H1 (cell line): Measurements from ENCODE around the gene BIN2. TPM values are rescaled to one million over a fixed set of nuclear protein-coding genes. Genes with fewer than 3 reads are reported as not detected.

Source experiments
- CTCF ChIA-PET: fragments of 300-600 bp; sonication (Branson Sonifier 250); formaldehyde crosslinking; loops from one replicate; lab custom pipeline; 2021; ENCODE audit not compliant: partially characterized antibody; lab: Charles Lee
- POLR2A ChIA-PET: fragments of 300-600 bp; sonication (Branson Sonifier 250); formaldehyde crosslinking; loops from one replicate; lab custom pipeline; 2021; ENCODE audit warnings: inconsistent platforms; ENCODE audit not compliant: partially characterized antibody; lab: Charles Lee
- DNase-seq, 2 experiments: peaks; one replicate each; pipeline versions ENCODE4 v3.0.0 to v3.0.0-alpha.2; 2010 to 2022; ENCODE audit warnings: low spot score in 2 of 2, low read depth in 1 of 2, mixed read lengths in 1 of 2
- FAIRE-seq: peaks from 2 replicates; lab custom pipeline; 2011; peaks lifted over from hg19 to GRCh38; lab: Jason Lieb, UNC
- H2AFZ ChIP-seq: 2 replicates; pipeline ENCODE4 v1.8.1; 2012; ENCODE audit warnings: low read length, inconsistent platforms
- H2AK5ac ChIP-seq: 2 replicates; pipeline ENCODE4 v1.6.1; 2013; ENCODE audit warnings: low read depth, low read length
- H2BK120ac ChIP-seq: replicated peaks from 2 replicates; pipeline ENCODE3; 2013; ENCODE audit warnings: low read depth, low read length, inconsistent platforms
- H2BK12ac ChIP-seq: 2 replicates; pipeline ENCODE4 v1.6.1; 2013; ENCODE audit warnings: low read depth, low read length
- H2BK15ac ChIP-seq: 2 replicates; pipeline ENCODE4 v1.6.1; 2013; ENCODE audit warnings: low read length
- H2BK20ac ChIP-seq: 2 replicates; pipeline ENCODE4 v1.6.1; 2013; ENCODE audit warnings: low read length
- H2BK5ac ChIP-seq: 2 replicates; pipeline ENCODE4 v1.6.1; 2013; ENCODE audit warnings: low read depth, low read length
- H3K14ac ChIP-seq: 2 replicates; pipeline ENCODE4 v1.6.1; 2013; ENCODE audit warnings: inconsistent platforms; ENCODE audit not compliant: insufficient read length
- H3K18ac ChIP-seq: 2 replicates; pipeline ENCODE4 v1.6.1; 2013; ENCODE audit warnings: low read length; ENCODE audit errors: extremely low read depth
- H3K23ac ChIP-seq: 2 replicates; pipeline ENCODE4 v1.6.1; 2013; ENCODE audit warnings: inconsistent platforms; ENCODE audit not compliant: insufficient read length
- H3K23me2 ChIP-seq: 2 replicates; pipeline ENCODE4 v1.6.1; 2013; ENCODE audit warnings: low read depth, low read length
- H3K27ac ChIP-seq: 2 replicates; pipeline ENCODE4 v1.6.1; 2011; ENCODE audit warnings: low read depth, low read length, inconsistent platforms
- H3K27me3 ChIP-seq, 4 experiments: replicated peaks in 1 of 4; 1 replicate in 1 of 4; 2 replicates in 3 of 4; pipeline versions ENCODE4 v1.6.1 to v1.8.1; 2011 to 2013; ENCODE audit warnings: low read length in 3 of 4, mild to moderate bottlenecking in 3 of 4, inconsistent platforms in 2 of 4, mixed read lengths in 2 of 4, moderate library complexity in 1 of 4; ENCODE audit not compliant: control insufficient read depth in 3 of 4, insufficient read depth in 3 of 4; ENCODE audit errors: extremely low read depth in 1 of 4
- H3K36me3 ChIP-seq, 4 experiments: 2 replicates each; pipeline versions ENCODE4 v1.6.1 to v1.8.1; 2011 to 2013; ENCODE audit warnings: mild to moderate bottlenecking in 4 of 4, low read length in 3 of 4, moderate library complexity in 2 of 4, control low read depth in 1 of 4, inconsistent platforms in 1 of 4; ENCODE audit not compliant: insufficient read depth in 4 of 4, control insufficient read depth in 2 of 4
- H3K4ac ChIP-seq: replicated peaks from 2 replicates; pipeline ENCODE3; 2013; ENCODE audit warnings: low read length, low read depth, mixed read lengths, inconsistent platforms; ENCODE audit not compliant: insufficient read length
- H3K4me1 ChIP-seq, 4 experiments: replicated peaks in 1 of 4; 1 replicate in 1 of 4; 2 replicates in 3 of 4; pipeline versions ENCODE4 v1.6.1 to v1.8.1; 2011 to 2013; ENCODE audit warnings: low read length in 3 of 4, inconsistent platforms in 2 of 4, mixed read lengths in 1 of 4; ENCODE audit not compliant: insufficient read depth in 4 of 4, control insufficient read depth in 3 of 4
- H3K4me2 ChIP-seq, 2 experiments: 2 replicates each; pipeline versions ENCODE4 v1.6.1 to v1.8.1; 2011 to 2013; ENCODE audit warnings: low read depth in 2 of 2, low read length in 2 of 2, control low read depth in 1 of 2, inconsistent platforms in 1 of 2, mild to moderate bottlenecking in 1 of 2; ENCODE audit not compliant: insufficient read depth in 1 of 2
- H3K4me3 ChIP-seq, 4 experiments: fragments of 200-600, 300-600 bp in 1 of 4; sonication (generic), shearing (Covaris generic), sonication (Bioruptor Twin) in 1 of 4; 2 replicates each; pipeline versions ENCODE4 v1.5.1 to v1.8.1; 2011 to 2016; ENCODE audit warnings: low read length in 4 of 4, low read depth in 3 of 4, control low read depth in 2 of 4, inconsistent platforms in 2 of 4, mild to moderate bottlenecking in 2 of 4, mixed read lengths in 1 of 4, moderate library complexity in 1 of 4; ENCODE audit not compliant: insufficient read depth in 2 of 4; ENCODE audit errors: extremely low read depth in 1 of 4
- H3K56ac ChIP-seq: replicated peaks from 2 replicates; pipeline ENCODE3; 2013; ENCODE audit warnings: low read depth, mild to moderate bottlenecking, mixed read lengths, low read length, inconsistent platforms; ENCODE audit not compliant: insufficient read length
- H3K79me1 ChIP-seq: 2 replicates; pipeline ENCODE4 v1.6.1; 2013; ENCODE audit warnings: low read depth, low read length, control low read depth
- H3K79me2 ChIP-seq, 2 experiments: 2 replicates each; pipeline versions ENCODE4 v1.6.1 to v1.8.1; 2012 to 2013; ENCODE audit warnings: low read length in 2 of 2, mild to moderate bottlenecking in 2 of 2, inconsistent platforms in 1 of 2; ENCODE audit not compliant: insufficient read depth in 2 of 2, control insufficient read depth in 1 of 2
- H3K9ac ChIP-seq, 4 experiments: replicated peaks in 1 of 4; 1 replicate in 1 of 4; 2 replicates in 3 of 4; pipeline versions ENCODE4 v1.6.1 to v1.8.1; 2011 to 2013; ENCODE audit warnings: low read depth in 3 of 4, low read length in 3 of 4, control low read depth in 2 of 4, mild to moderate bottlenecking in 2 of 4, moderate library complexity in 2 of 4, inconsistent platforms in 1 of 4; ENCODE audit errors: extremely low read depth in 1 of 4
- H3K9me3 ChIP-seq, 2 experiments: 2 replicates each; pipeline versions ENCODE4 v1.6.1 to v1.8.1; 2012 to 2013; ENCODE audit warnings: mild to moderate bottlenecking in 2 of 2, moderate library complexity in 2 of 2, control low read depth in 1 of 2, inconsistent platforms in 1 of 2, low read depth in 1 of 2, low read length in 1 of 2, mixed read lengths in 1 of 2; ENCODE audit not compliant: insufficient read depth in 2 of 2
- H4K20me1 ChIP-seq, 2 experiments: replicated peaks in 1 of 2; 2 replicates each; pipeline versions ENCODE3 to v1.8.1; 2011 to 2013; ENCODE audit warnings: inconsistent platforms in 2 of 2, low read length in 2 of 2, mild to moderate bottlenecking in 1 of 2; ENCODE audit not compliant: insufficient read depth in 2 of 2, control insufficient read depth in 1 of 2
- H4K5ac ChIP-seq: 2 replicates; pipeline ENCODE4 v1.6.1; 2013; ENCODE audit warnings: low read length, low read depth, mixed read lengths, inconsistent platforms; ENCODE audit not compliant: insufficient read length
- H4K8ac ChIP-seq: 2 replicates; pipeline ENCODE4 v1.8.0; 2013; ENCODE audit warnings: mild to moderate bottlenecking, moderate library complexity, low read length, inconsistent platforms; ENCODE audit not compliant: insufficient read depth; ENCODE audit errors: extremely low read depth
- H4K91ac ChIP-seq: replicated peaks from 2 replicates; pipeline ENCODE3; 2013; ENCODE audit warnings: low read length, mixed read lengths, inconsistent platforms; ENCODE audit not compliant: insufficient read length
- CHD2 ChIP-seq: IDR thresholded peaks from 2 replicates; pipeline ENCODE4 v1.6.1; 2012; ENCODE audit warnings: low read length, improper control_type of control experiment
- NANOG ChIP-seq: IDR thresholded peaks from 2 replicates; pipeline ENCODE4 v1.6.1; 2011; ENCODE audit warnings: low read length, low read depth, mild to moderate bottlenecking, inconsistent platforms; ENCODE audit not compliant: insufficient read depth, poor library complexity, severe bottlenecking
- PHF8 ChIP-seq: fragments of 200-600 bp; sonication (generic); conservative IDR thresholded peaks from 2 replicates; pipeline ENCODE4 v1.7.1; 2012; ENCODE audit warnings: low read depth, mild to moderate bottlenecking, inconsistent platforms, low read length, moderate library complexity
- TEAD4 ChIP-seq: IDR thresholded peaks from 2 replicates; pipeline ENCODE4 v1.6.1; 2012; ENCODE audit warnings: low read depth, low read length, inconsistent platforms, mixed read lengths
- WGBS, 2 experiments: shearing (Covaris generic) in 1 of 2; methylation state at CpG; one replicate each; pipeline versions ENCODE4 v1.1.6 to v1.1.7; 2013 to 2015; ENCODE audit warnings: low lambda C conversion rate in 2 of 2, mixed read lengths in 2 of 2, inconsistent platforms in 1 of 2, low coverage in 1 of 2, missing lambda C conversion rate in 1 of 2; ENCODE audit not compliant: insufficient replicate concordance in 2 of 2, insufficient coverage in 1 of 2, insufficient read length in 1 of 2; ENCODE audit errors: extremely low coverage in 1 of 2, missing lambda C conversion rate in 1 of 2; 5-methylcytosine and 5-hydroxymethylcytosine counted together
- polyA plus RNA-seq, 7 experiments: library from polyadenylated mRNA; depleted of rRNA in 3 of 7; stranded (reverse) in 5 of 7; unstranded in 2 of 7; fragments of >200 nt in 5 of 7; fragments of 200-250 nt in 2 of 7; gene quantifications; 1 replicate in 5 of 7; 2 replicates in 1 of 7; 4 replicates in 1 of 7; pipeline versions ENCODE4 v1.2.1 to v1.2.3, GENCODE V29; 2011 to 2013; ENCODE audit warnings: missing spikeins in 2 of 7, mixed read lengths in 2 of 7
- total RNA-seq: library from RNA; stranded (reverse); fragmentation: NEBNext Ultra II Directional; extraction: Animal tissue kit (Norgen Biotek cat#: 25700); gene quantifications from 2 replicates; pipeline ENCODE4 v1.2.1, GENCODE V29; 2021

The BIN2 gene
- total and polyA plus RNA-seq, 2 of the 8 experiments (the other 6 are each of a cell fraction or from before 2014, with no cell fraction given) = not detected

DNA sequence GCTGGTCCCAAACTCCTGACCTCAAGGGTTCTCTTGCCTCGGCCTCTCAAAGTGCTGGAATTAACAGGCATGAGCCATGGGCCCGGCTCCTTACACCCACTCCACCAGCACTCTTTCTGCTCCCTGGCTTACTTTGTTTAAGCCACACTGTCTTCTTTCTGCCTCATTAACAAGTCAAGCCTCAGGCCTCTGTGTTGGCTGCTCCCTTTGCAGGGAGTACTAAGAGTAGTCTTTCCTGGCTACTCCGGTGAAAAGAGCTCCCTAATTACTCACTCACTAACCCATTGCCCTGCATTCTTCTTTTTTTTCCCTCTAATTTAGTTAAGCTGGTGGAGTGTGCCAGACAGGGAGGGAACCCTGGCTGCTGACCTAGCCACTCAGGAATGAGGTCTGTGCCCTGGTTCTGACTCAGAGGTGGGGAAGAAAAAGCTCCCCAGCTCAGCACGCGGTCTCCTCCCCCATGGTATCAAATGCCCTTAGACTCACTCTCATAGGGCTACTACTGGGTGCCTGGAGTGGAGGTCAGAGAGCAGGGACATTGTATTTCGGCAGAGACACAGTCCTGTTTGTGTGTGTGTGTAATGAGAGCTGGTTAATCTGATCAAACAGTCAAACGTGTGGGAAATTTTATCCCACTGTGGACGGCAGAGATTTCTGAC is 47.5 kb upstream of the BIN2 start:
- H2BK15ac ChIP-seq = no peak overlapping the region
- H2BK120ac ChIP-seq = no peak overlapping the region
- H3K14ac ChIP-seq = no peak overlapping the region
- no peak overlapping the region for H2BK5ac ChIP-seq
- H2AFZ ChIP-seq = no peak overlapping the region
- H4K20me1 ChIP-seq = no peaks in the 10 kb centered on the region
- H3K4me2 ChIP-seq = peak overlapping the region in 1 of 2 experiments; percentile 16; a peak in 2 of 4 replicates
- H3K23ac ChIP-seq = no peak overlapping the region
- 55% methylated on average over 8 of the region's 8 CpGs; no CpG with 5 or more reads in 1 of the 2 experiments for WGBS, 2 experiments
- no peak overlapping the region for H4K5ac ChIP-seq
- no peak overlapping the region for H4K8ac ChIP-seq
- ChIA-PET CTCF (interaction anchor here (0.6 to 2.2 kb wide), 9 partner anchors 9 to 652 kb away, joined by 3 to 6 read pairs (median 3); no protein-coding TSS in a partner anchor), POLR2A (interaction anchor here (0.8 to 1.8 kb wide), 9 partner anchors 10 to 21 kb away, joined by 3 to 9 read pairs (median 5); partner anchors contain the start of gene GALNT6)
- no peak overlapping the region for H4K91ac ChIP-seq
- H2BK20ac ChIP-seq = no peak overlapping the region
- no peak overlapping the region for H3K56ac ChIP-seq
- FAIRE-seq (no peak), DNase-seq (peak in 1 of 2 experiments; percentile 75)
- H3K9me3 ChIP-seq = no peaks in the 10 kb centered on the region
- H3K79me1 ChIP-seq = no peaks in the 10 kb centered on the region
- H3K23me2 ChIP-seq = no peaks in the 10 kb centered on the region; the same call in 1 of the 2 replicates
- H3K79me2 ChIP-seq = no peaks in the 10 kb centered on the region
- H3K27ac ChIP-seq = peak overlapping the region; percentile 5; the same call in 1 of the 2 replicates
- H3K4me3 ChIP-seq = no peak overlapping the region; a peak in 1 of 8 replicates
- no peak overlapping the region for H2BK12ac ChIP-seq
- no peak overlapping the region for H3K4ac ChIP-seq
- no peak overlapping the region for H2AK5ac ChIP-seq
- H3K4me1 ChIP-seq = peaks cover 0 to 6% (median 3%) of the 10 kb centered on the region in 4 experiments; a peak in 2 of 7 replicates
- no peak overlapping the region; the same call in 1 of the 2 replicates for H3K18ac ChIP-seq
- H3K9ac ChIP-seq = no peak overlapping the region; a peak in 1 of 7 replicates
- H3K27me3 ChIP-seq = no peaks in the 10 kb centered on the region
- H3K36me3 ChIP-seq = peaks cover 0 to 4% (median 0%) of the 10 kb centered on the region in 4 experiments; a peak in 1 of 8 replicates
- TF ChIP-seq TEAD4 (no peak), PHF8 (no peak), NANOG (no peak), CHD2 (no peak)
